MCF 10A (cell line): Measurements from ENCODE around the gene C17orf113. TPM values are rescaled to one million over a fixed set of nuclear protein-coding genes. Genes with fewer than 3 reads are reported as not detected.
"Not testable (repeated sequence)": the region's sequence is repeated elsewhere in the genome, so short reads cannot be mapped to it uniquely, and the experiment has no call there.

Experiments used
- BruUV-seq: library from RNA; stranded (reverse); fragments of 400-500 nt; replicated peaks from 2 replicates; lab custom pipeline; 2021; lab: Mats Ljungman, UMichigan
- CTCF ChIA-PET: fragments of 300-600 bp; sonication (Branson Sonifier 250); formaldehyde crosslinking; extraction: SDS; loops from one replicate; lab custom pipeline; 2021; ENCODE audit warnings: antibody characterized with exemption, inconsistent platforms; lab: Yijun Ruan, JAX
- POLR2A ChIA-PET: fragments of 300-600, 350-650 bp; sonication (Branson Sonifier 250); formaldehyde crosslinking; extraction: SDS; loops from one replicate; lab custom pipeline; 2020; ENCODE audit warnings: antibody characterized with exemption, inconsistent platforms; lab: Yijun Ruan, JAX
- DNase-seq: peaks from one replicate; pipeline ENCODE4 v3.0.0-alpha.2; 2018; ENCODE audit not compliant: unreplicated experiment
- H3K27ac Mint-ChIP-seq: one replicate; pipeline ENCODE4 v1.8.0; 2022; ENCODE audit warnings: mild to moderate bottlenecking, low read depth, mixed read lengths; ENCODE audit not compliant: unreplicated experiment
- H3K27me3 Mint-ChIP-seq: one replicate; pipeline ENCODE4 v1.8.0; 2022; ENCODE audit warnings: mixed read lengths; ENCODE audit not compliant: insufficient read depth, unreplicated experiment
- H3K36me3 Mint-ChIP-seq: one replicate; pipeline ENCODE4 v1.8.0; 2022; ENCODE audit warnings: mild to moderate bottlenecking, moderate library complexity, mixed read lengths; ENCODE audit not compliant: insufficient read depth, unreplicated experiment
- H3K4me1 Mint-ChIP-seq: one replicate; pipeline ENCODE4 v1.8.0; 2022; ENCODE audit warnings: mixed read lengths; ENCODE audit not compliant: insufficient read depth, unreplicated experiment
- H3K4me3 Mint-ChIP-seq: one replicate; pipeline ENCODE4 v1.8.0; 2022; ENCODE audit warnings: mild to moderate bottlenecking, moderate library complexity, mixed read lengths; ENCODE audit not compliant: unreplicated experiment
- H3K9me3 Mint-ChIP-seq: one replicate; pipeline ENCODE4 v1.8.0; 2022; ENCODE audit warnings: mixed read lengths; ENCODE audit not compliant: unreplicated experiment
- CTCF ChIP-seq: fragments of 200-600 bp; IDR thresholded peaks from one replicate; pipeline ENCODE4 v1.8.0; 2022; ENCODE audit warnings: antibody characterized with exemption, mild to moderate bottlenecking; ENCODE audit not compliant: unreplicated experiment
- intact Hi-C: fragments of 100-400 bp; cut with micrococcal nuclease; formaldehyde crosslinking; loops from 2 replicates; pipeline ENCODE4 v1.14.1; 2022
- total RNA-seq: library from RNA; stranded (reverse); gene quantifications from 2 replicates; pipeline ENCODE4 v1.2.3, GENCODE V29; 2022

The C17orf113 gene
- total RNA-seq, 1 experiment from 2014 or later = 0.72 TPM

DNA sequence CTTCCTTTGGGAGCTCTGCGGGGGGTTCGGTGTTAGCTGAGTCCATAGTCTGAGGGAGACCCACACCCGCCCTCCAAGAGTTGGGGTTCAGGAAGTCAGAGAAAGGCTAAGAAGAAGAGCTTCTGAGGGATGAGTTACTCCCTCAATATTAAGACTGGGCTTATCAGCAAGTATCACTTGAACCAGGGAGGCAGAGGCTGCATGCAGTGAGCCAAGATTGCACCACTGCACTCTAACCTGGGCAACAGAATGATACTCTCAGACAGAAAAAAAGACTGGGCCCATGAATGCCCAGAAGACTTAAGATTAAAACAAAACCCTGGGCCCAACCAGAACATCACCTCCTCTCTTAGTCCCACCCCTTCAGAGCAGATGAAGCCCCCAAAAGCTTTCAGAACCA is 24.5 kb downstream of the C17orf113 start:
- H3K36me3 Mint-ChIP-seq = peaks cover 43% of the 10 kb centered on the region
- no peak for DNase-seq
- BruUV-seq = no TSS peak
- POLR2A ChIA-PET = interaction anchor here (0.9 to 3.7 kb wide), 4 partner anchors 9 to 1031 kb away, joined by 3 to 10 read pairs (median 6); partner anchors contain the start of genes DNAJC7 and KAT2A
- H3K27ac Mint-ChIP-seq = no peak overlapping the region
- peaks cover 13% of the 10 kb centered on the region for H3K4me1 Mint-ChIP-seq
- no peaks in the 10 kb centered on the region for H3K9me3 Mint-ChIP-seq
- no peak overlapping the region for H3K4me3 Mint-ChIP-seq
- CTCF ChIA-PET = interaction anchor here (0.6 to 7.0 kb wide), 14 partner anchors 10 to 650 kb away, joined by 3 to 40 read pairs (median 4); partner anchors contain the start of gene DHX58
- no peaks in the 10 kb centered on the region for H3K27me3 Mint-ChIP-seq
- intact Hi-C loops = loop anchor here (1.0 kb wide), 3 partner anchors 63 to 90 kb away; no protein-coding TSS in a partner anchor
- no peak for TF ChIP-seq CTCF

DNA sequence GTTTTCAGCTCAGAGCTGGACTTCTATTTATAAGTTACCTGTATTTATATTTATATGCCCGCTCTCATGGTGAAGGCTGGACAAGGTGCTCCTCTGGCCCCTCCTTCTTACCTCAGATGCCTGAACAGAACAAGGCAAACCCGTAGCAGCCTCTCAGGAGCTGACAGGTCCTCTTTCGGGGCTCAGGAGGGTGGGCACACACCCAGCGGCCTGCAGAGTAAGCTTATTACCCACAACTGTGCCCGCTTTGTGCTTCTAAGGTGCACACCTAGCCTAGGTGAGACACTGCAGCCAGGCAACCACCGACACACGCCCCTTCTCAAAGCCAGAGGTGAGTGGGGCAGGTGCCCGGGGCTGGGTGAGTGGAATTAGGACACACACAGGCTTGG is 25.2 kb downstream of the C17orf113 start:
- Mint-ChIP-seq H3K27me3 (no peaks in the 10 kb centered on the region), H3K4me3 (no peak overlapping the region), H3K4me1 (peaks cover 13% of the 10 kb centered on the region), H3K27ac (peak overlapping the region; percentile 58), H3K9me3 (no peaks in the 10 kb centered on the region), H3K36me3 (peaks cover 43% of the 10 kb centered on the region)
- CTCF ChIA-PET = interaction anchor here (0.6 to 7.0 kb wide), 30 partner anchors 9 to 484 kb away, joined by 3 to 40 read pairs (median 3); partner anchors contain the start of genes DHX58 and KAT2A
- no TSS peak for BruUV-seq
- intact Hi-C loops = loop anchor here (1.0 kb wide), 3 partner anchors 62 to 91 kb away; no protein-coding TSS in a partner anchor
- POLR2A ChIA-PET = interaction anchor here (0.6 to 3.7 kb wide), 6 partner anchors 8 to 1030 kb away, joined by 3 to 10 read pairs (median 5); partner anchors contain the start of genes DNAJC7 and KAT2A
- no peak for TF ChIP-seq CTCF
- DNase-seq = no peak

DNA sequence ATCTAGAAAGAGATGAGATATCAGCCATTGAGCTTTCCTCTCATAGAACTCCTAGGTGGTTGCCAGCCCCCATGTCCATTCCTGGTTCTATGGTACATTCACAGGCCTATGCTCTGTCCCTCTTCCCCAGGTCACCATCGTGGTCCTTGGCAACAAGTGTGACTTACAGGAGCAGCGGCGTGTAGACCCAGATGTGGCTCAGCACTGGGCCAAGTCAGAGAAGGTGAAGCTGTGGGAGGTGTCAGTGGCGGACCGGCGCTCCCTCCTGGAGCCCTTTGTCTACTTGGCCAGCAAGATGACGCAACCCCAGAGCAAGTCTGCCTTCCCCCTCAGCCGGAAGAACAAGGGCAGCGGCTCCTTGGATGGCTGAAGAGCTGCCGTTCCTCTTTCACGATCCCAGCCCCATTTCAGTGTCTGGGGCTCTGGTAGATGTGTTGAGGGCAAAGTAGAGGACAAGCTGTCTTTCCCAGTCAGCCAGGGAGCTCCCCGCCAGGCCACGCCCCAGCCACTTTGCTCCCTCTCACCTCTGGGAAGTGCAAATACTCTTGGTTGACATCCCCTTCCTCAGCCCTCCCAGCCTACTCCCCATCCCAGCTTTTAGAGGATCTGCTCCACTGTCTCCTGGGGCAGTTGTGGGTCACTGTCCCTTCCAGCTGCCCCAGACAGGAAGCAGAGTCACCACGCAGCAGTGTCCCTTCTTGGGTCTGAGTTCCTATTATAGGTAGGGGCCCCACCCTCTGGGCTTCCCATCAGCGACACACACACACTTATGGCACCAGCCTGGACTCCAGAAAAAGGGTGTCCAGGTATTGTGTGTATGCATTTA is 26.7 kb downstream of the C17orf113 start:
- TF ChIP-seq CTCF = no peak
- Mint-ChIP-seq H3K9me3 (no peaks in the 10 kb centered on the region), H3K27ac (peak overlapping the region; percentile 66), H3K36me3 (peaks cover 43% of the 10 kb centered on the region), H3K27me3 (no peaks in the 10 kb centered on the region), H3K4me3 (no peak overlapping the region), H3K4me1 (peaks cover 22% of the 10 kb centered on the region)
- ChIA-PET CTCF (interaction anchor here (0.6 to 3.5 kb wide), 16 partner anchors 10 to 934 kb away, joined by 3 to 22 read pairs (median 3); no protein-coding TSS in a partner anchor), POLR2A (interaction anchor here (0.6 to 1.9 kb wide), 3 partner anchors 89 to 530 kb away, joined by 3 to 5 read pairs (median 3); partner anchors contain the start of gene KAT2A)
- DNase-seq = no peak
- BruUV-seq = no TSS peak
- intact Hi-C loops = no loop called here

DNA sequence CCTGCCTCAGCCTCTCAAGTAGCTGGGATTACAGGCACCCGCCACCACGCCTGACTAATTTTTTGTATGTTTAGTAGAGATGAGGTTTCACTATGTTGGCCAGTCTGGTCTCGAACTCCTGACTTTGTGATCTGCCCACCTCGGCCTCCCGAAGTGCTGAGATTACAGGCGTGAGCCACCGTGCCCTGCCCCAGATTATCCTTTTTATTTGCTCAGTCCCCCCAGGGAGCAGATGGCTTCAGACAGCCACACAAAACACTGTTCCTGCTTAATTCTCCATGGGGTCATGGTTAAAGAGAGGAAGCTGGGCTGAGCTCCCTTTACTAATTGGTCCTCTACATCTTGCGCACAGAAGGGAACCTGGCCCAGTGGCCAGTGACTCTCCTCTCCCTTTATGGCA is 29.6 kb downstream of the C17orf113 start:
- Mint-ChIP-seq H3K4me3 (peak overlapping the region; percentile 86), H3K27ac (peak overlapping the region; percentile 89), H3K4me1 (peaks cover 31% of the 10 kb centered on the region), H3K36me3 (peaks cover 36% of the 10 kb centered on the region)
- H3K9me3 Mint-ChIP-seq, DNase-seq, H3K27me3 Mint-ChIP-seq, intact Hi-C loops: not testable (repeated sequence)
- TSS peak; percentile 32 for BruUV-seq
- POLR2A ChIA-PET = interaction anchor here (0.6 to 6.8 kb wide), 10 partner anchors 14 to 978 kb away, joined by 3 to 138 read pairs (median 4); partner anchors contain the start of genes ACLY, CNP, KAT2A and ODAD4
- CTCF ChIA-PET = interaction anchor here (0.6 to 2.2 kb wide), 8 partner anchors 18 to 509 kb away, joined by 3 to 14 read pairs (median 4); partner anchors contain the start of gene JUP
